PC-3 (cell line): ENCODE measurements around the gene TRIM44. TPM values are rescaled to one million over a fixed set of nuclear protein-coding genes. Genes with fewer than 3 reads are reported as not detected.

Experiments
- ATAC-seq: fragments of 200-7000 bp; cut with Tn5 transposase; 2 replicates; pipeline ENCODE4 v1.9.1; 2020; ENCODE audit warnings: mild to moderate bottlenecking, moderate library complexity
- BruUV-seq: library from RNA; stranded (reverse); fragments of 400-500 nt; replicated peaks from 2 replicates; lab custom pipeline; 2021; lab: Mats Ljungman, UMichigan
- CTCF ChIA-PET: fragments of 300-600 bp; sonication (Branson Sonifier 250); formaldehyde crosslinking; loops from one replicate; lab custom pipeline; 2022; ENCODE audit warnings: antibody characterized with exemption; lab: Charles Lee
- POLR2A ChIA-PET: fragments of 300-600 bp; sonication (Branson Sonifier 250); formaldehyde crosslinking; loops from one replicate; lab custom pipeline; 2022; ENCODE audit warnings: antibody characterized with exemption; ENCODE audit not compliant: unreplicated experiment; lab: Charles Lee
- DNase-seq: peaks from one replicate; pipeline ENCODE4 v3.0.0-alpha.2; 2015
- H2AFZ ChIP-seq: fragments of 300-600 bp; sonication (generic); 2 replicates; pipeline ENCODE4 v1.6.0; 2016; ENCODE audit warnings: antibody characterized with exemption, low read length
- H3F3A ChIP-seq: fragments of 300-600 bp; sonication (generic); one replicate; pipeline ENCODE4 v1.6.0; 2017; ENCODE audit warnings: antibody characterized with exemption, low read length, control low read depth, mild to moderate bottlenecking; ENCODE audit not compliant: unreplicated experiment
- H3K27ac ChIP-seq: fragments of 300-600 bp; sonication (generic); 2 replicates; pipeline ENCODE4 v1.5.1; 2016; ENCODE audit warnings: mild to moderate bottlenecking, low read length
- H3K27me3 ChIP-seq: fragments of 300-600 bp; sonication (generic); 2 replicates; pipeline ENCODE4 v1.6.1; 2016; ENCODE audit warnings: low read length, mixed read lengths
- H3K36me3 ChIP-seq: fragments of 300-600 bp; sonication (generic); 2 replicates; pipeline ENCODE4 v1.6.1; 2016; ENCODE audit warnings: low read depth, mixed run types, low read length, mixed read lengths
- H3K4me1 ChIP-seq: fragments of 300-600 bp; sonication (generic); 2 replicates; pipeline ENCODE4 v1.5.1; 2016; ENCODE audit warnings: low read length; ENCODE audit not compliant: insufficient read depth
- H3K4me2 ChIP-seq: fragments of 300-600 bp; sonication (generic); 2 replicates; pipeline ENCODE4 v1.6.0; 2016; ENCODE audit warnings: low read length
- H3K4me3 ChIP-seq: fragments of 300-600 bp; sonication (generic); 2 replicates; pipeline ENCODE4 v1.5.1; 2016; ENCODE audit warnings: mild to moderate bottlenecking, low read length, mixed read lengths
- H3K79me2 ChIP-seq: fragments of 300-600 bp; sonication (generic); 2 replicates; pipeline ENCODE4 v1.6.1; 2017; ENCODE audit warnings: low read length, mixed read lengths
- H3K9ac ChIP-seq: fragments of 300-600 bp; sonication (generic); 2 replicates; pipeline ENCODE4 v1.6.0; 2016; ENCODE audit warnings: mild to moderate bottlenecking, low read length
- H3K9me2 ChIP-seq: fragments of 300-600 bp; sonication (generic); replicated peaks from 2 replicates; pipeline ENCODE4 v1.6.1; 2016; ENCODE audit warnings: mixed run types, low read length, mixed read lengths
- H3K9me3 ChIP-seq: fragments of 300-600 bp; sonication (generic); 2 replicates; pipeline ENCODE4 v1.6.1; 2016; ENCODE audit warnings: low read length, mixed read lengths
- H4K20me1 ChIP-seq: fragments of 300-600 bp; sonication (generic); 2 replicates; pipeline ENCODE4 v1.6.1; 2016; ENCODE audit warnings: low read length, mixed read lengths
- EZH2 ChIP-seq: fragments of 300-600 bp; sonication (generic); IDR thresholded peaks from one replicate; pipeline ENCODE4 v1.6.1; 2017; ENCODE audit warnings: antibody characterized with exemption, mild to moderate bottlenecking, low read length; ENCODE audit not compliant: unreplicated experiment
- EZH2phosphoT487 ChIP-seq: fragments of 300-600 bp; sonication (generic); IDR thresholded peaks from 2 replicates; pipeline ENCODE4 v1.6.1; 2018; ENCODE audit warnings: mild to moderate bottlenecking, antibody characterized with exemption, low read length, borderline replicate concordance
- intact Hi-C: fragments of 100-400 bp; cut with micrococcal nuclease; formaldehyde crosslinking; loops from 2 replicates; pipeline ENCODE4 v1.9.0; 2023
- total RNA-seq: library from RNA; depleted of rRNA; stranded (reverse); fragments of >200 nt; gene quantifications from 2 replicates; pipeline ENCODE4 v1.2.3, GENCODE V29; 2014
- TF ChIP-seq, protein P1 (sequence below): fragments of 300-600 bp; sonication (generic); conservative IDR thresholded peaks from 2 replicates; pipeline ENCODE4 v1.5.1; 2017; ENCODE audit warnings: antibody characterized with exemption, low read depth, mild to moderate bottlenecking, low read length

Gene TRIM44
- total RNA-seq, 1 experiment from 2014 or later = 14.0 TPM

DNA sequence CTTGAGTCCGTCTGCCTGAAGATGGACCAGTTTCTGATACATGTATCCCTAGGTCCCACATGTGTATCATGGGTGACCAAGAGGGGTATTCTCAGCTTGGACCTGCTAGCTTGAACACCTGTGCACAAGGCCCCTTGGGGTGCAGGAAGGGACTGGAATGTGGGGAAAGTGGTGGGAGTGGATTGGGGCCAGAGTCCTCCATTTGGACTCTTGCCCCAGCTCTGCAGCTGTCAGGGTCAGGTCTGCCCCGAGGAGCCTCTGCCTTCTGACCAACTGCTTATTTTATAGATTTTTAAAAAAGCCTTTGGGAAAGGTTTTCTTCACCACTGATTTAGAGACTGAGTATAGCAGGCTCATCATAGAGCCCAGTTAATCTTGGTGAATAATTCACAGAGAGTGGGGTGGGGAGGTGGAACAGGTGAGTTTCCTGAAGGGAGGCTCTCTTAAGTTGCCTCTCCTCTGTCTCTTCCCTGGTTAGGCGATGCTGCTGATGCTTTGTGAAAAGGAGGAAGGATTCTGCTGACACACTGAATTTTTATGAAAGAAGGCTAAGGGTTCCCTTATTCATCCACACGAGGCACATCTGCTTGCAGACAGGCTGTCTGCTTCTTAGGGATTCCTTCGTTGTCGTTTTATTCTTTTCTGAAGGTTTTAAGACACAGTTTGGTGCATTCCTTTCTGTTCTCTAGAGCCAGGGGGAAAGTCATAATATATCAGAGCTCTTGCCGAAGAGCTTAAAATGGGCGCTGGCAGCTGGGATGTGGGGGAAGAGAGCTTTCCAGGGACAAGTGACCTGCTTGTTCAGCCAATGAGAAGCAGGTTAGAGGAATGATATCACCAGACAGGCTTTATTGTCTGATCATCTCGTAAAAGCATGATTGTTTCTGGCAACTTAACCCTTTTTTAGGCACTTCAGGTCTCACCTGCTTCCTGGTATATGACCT, 19.9 kb downstream of the TRIM44 start:
- Histone ChIP-seq H3K4me2 (no peak overlapping the region), H3K27ac (no peak overlapping the region), H2AFZ (no peak overlapping the region), H4K20me1 (peaks cover 3% of the 10 kb centered on the region; the same call in 1 of the 2 replicates), H3K9me2 (no peaks in the 10 kb centered on the region), H3K4me3 (no peak overlapping the region), H3K79me2 (peaks cover 69% of the 10 kb centered on the region), H3K9me3 (no peaks in the 10 kb centered on the region), H3K4me1 (no peaks in the 10 kb centered on the region), H3K27me3 (no peaks in the 10 kb centered on the region), H3K9ac (no peak overlapping the region), H3K36me3 (no peaks in the 10 kb centered on the region; the same call in 1 of the 2 replicates), H3F3A (no peaks in the 10 kb centered on the region)
- BruUV-seq = no TSS peak
- no peak for ATAC-seq
- DNase-seq = no peak
- intact Hi-C loops = no loop called here
- POLR2A ChIA-PET = no interaction called here
- TF ChIP-seq EZH2phosphoT487 (no peak), EZH2 (no peak)
- TF ChIP-seq, protein P1, sequence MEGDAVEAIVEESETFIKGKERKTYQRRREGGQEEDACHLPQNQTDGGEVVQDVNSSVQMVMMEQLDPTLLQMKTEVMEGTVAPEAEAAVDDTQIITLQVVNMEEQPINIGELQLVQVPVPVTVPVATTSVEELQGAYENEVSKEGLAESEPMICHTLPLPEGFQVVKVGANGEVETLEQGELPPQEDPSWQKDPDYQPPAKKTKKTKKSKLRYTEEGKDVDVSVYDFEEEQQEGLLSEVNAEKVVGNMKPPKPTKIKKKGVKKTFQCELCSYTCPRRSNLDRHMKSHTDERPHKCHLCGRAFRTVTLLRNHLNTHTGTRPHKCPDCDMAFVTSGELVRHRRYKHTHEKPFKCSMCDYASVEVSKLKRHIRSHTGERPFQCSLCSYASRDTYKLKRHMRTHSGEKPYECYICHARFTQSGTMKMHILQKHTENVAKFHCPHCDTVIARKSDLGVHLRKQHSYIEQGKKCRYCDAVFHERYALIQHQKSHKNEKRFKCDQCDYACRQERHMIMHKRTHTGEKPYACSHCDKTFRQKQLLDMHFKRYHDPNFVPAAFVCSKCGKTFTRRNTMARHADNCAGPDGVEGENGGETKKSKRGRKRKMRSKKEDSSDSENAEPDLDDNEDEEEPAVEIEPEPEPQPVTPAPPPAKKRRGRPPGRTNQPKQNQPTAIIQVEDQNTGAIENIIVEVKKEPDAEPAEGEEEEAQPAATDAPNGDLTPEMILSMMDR = no peak
- CTCF ChIA-PET = no interaction called here

GRCh38 chr11:35683728-35684339, 21.3 kb downstream of the TRIM44 start:
- intact Hi-C loops = no loop called here
- no peaks in the 10 kb centered on the region; the same call in 1 of the 2 replicates for H4K20me1 ChIP-seq

More at GRCh38 chr11:35683728-35684339, 21.3 kb downstream of the TRIM44 start:
- H3K4me2 ChIP-seq = no peak overlapping the region
- no peaks in the 10 kb centered on the region for H3F3A ChIP-seq
- ChIA-PET CTCF (interaction anchor here (1.2 kb wide), 1 partner anchor 138 kb away, joined by 4 read pairs; no protein-coding TSS in a partner anchor), POLR2A (no interaction called here)
- ATAC-seq (no peak), DNase-seq (peak; percentile 14)
- no peak overlapping the region for H3K4me3 ChIP-seq
- TF ChIP-seq EZH2phosphoT487 (no peak), EZH2 (no peak)
- TF ChIP-seq, protein P1 = no peak
- H3K27ac ChIP-seq = no peak overlapping the region
- BruUV-seq = no TSS peak
- H3K9me3 ChIP-seq = no peaks in the 10 kb centered on the region
- H3K4me1 ChIP-seq = 0 out of 2 replicates have a peak, but pooled peaks cover 5% of the 10 kb centered on the region
- H3K36me3 ChIP-seq = no peaks in the 10 kb centered on the region; the same call in 1 of the 2 replicates
- H2AFZ ChIP-seq = no peak overlapping the region
- H3K27me3 ChIP-seq = no peaks in the 10 kb centered on the region
- H3K9ac ChIP-seq = no peak overlapping the region
- no peaks in the 10 kb centered on the region for H3K9me2 ChIP-seq
- H3K79me2 ChIP-seq = peaks cover 57% of the 10 kb centered on the region
